ENCODE data around the gene SIRT1.

GRCh38 chr10:67841737-67842136, 42.7 kb upstream of the SIRT1 start:
- TF ChIP-seq CTCF (IDR thresholded peaks at IDR 0.05) (no peak), POLR2A (IDR thresholded peaks at IDR 0.05) (no peak)
